ENCODE measurements around the gene RABAC1. TPM values are rescaled to one million over a fixed set of nuclear protein-coding genes. Genes with fewer than 3 reads are reported as not detected.

RABAC1 gene
- total RNA-seq, 1 donor from 2014 or later = 130 TPM

DNA sequence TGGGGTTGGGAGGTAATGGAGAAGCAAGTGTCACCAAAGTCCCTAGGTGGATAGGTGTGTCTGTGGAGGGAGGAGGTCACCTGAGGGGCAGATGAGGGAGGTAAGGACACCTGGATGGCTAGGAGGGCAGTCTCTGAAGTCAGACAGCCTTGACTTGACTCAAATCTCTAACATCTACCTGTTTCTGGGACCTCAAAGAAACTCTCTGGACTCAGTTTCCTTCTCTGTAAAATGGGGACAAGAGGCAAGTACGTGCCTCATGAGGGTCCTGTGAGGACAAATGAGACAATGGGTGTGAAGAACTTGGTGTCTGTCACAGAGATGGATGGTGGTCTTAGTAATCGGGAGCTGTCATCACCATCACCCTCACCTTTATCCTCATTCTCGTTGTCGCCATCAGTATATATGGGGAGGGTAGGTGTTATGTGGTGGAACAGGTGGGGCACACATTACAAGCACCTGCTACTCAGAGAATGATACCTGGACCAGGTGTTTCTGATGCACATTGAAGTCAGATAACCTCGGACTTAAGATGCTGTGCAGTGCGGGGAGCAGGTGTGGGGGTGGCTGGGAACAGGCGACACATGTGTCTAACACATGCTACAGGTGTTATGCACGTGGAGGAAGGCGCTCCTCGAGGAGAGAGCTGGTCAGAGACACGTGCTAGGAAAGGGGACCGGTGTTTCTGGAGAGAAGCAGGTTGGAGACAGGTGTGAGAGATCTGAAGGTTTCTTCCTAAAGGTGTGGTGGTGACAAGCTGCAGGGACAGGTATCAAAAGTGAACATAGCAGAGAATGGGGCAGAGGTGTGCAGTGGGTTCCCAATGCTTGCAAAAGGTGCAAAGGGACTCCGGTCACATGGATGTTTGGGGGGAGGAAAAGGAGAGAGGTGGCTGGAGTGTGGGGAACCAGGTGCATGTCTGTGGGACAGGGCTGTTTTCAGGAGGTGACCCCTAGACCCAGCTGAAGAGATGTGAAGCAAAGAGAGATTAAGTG, 34.7 kb downstream of the RABAC1 start:
- TF ChIP-seq, protein P1, sequence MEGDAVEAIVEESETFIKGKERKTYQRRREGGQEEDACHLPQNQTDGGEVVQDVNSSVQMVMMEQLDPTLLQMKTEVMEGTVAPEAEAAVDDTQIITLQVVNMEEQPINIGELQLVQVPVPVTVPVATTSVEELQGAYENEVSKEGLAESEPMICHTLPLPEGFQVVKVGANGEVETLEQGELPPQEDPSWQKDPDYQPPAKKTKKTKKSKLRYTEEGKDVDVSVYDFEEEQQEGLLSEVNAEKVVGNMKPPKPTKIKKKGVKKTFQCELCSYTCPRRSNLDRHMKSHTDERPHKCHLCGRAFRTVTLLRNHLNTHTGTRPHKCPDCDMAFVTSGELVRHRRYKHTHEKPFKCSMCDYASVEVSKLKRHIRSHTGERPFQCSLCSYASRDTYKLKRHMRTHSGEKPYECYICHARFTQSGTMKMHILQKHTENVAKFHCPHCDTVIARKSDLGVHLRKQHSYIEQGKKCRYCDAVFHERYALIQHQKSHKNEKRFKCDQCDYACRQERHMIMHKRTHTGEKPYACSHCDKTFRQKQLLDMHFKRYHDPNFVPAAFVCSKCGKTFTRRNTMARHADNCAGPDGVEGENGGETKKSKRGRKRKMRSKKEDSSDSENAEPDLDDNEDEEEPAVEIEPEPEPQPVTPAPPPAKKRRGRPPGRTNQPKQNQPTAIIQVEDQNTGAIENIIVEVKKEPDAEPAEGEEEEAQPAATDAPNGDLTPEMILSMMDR (IDR thresholded peaks at IDR 0.05; ENCODE audit: insufficient read depth, low read length, poor library complexity, severe bottlenecking) = no peak
- Histone ChIP-seq H3K4me3 (ENCODE audit: low read depth, low read length) (no peak overlapping the region), H3K36me3 (ENCODE audit: control insufficient read depth, insufficient read depth, low read length) (no peaks in the 10 kb centered on the region), H3K27me3 (ENCODE audit: control insufficient read depth, insufficient read depth, low read length) (peaks cover 87% of the 10 kb centered on the region)
- DNase-seq (ENCODE audit: low read depth) = no peak

DNA sequence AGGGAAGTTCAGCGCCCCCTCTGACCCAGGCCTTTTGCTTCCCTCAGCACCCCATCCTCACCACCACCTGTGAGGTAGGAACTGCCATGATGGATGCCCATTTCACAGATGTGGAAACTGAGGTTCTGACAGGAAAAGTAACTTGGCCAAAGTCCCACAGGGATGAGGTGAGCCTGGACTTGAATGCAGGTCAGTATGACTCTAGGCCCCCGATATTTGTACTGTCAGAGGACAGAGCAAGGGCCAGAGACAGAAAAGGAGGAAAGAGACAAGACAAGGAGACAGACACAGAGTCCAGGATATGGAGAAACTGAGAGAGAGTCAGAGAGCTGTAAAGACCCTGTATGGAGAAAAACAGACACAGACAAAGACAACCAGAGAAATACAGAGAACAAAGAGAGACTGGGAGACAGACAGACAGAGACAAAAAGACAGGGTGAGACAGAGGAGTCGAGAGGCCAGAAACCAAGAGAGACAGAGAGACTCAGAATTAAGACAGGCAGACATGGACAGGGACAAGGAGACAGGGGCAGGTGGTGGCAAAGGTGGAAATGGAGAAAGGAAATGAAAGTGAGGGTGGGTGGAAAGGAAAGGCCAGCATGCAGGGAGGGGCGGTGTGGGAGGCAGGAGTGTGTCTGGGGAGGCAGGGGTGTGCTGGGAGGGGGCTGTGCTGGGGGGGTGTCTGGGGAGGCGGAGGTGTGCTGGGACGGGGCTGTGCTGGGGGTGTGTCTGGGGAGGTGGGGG, 35.9 kb downstream of the RABAC1 start:
- DNase-seq (ENCODE audit: low read depth) = no peak
- no peak overlapping the region for H3K4me3 ChIP-seq (ENCODE audit: low read depth, low read length)
- H3K27me3 ChIP-seq (ENCODE audit: control insufficient read depth, insufficient read depth, low read length) = peaks cover 86% of the 10 kb centered on the region
- TF ChIP-seq, protein P1 (IDR thresholded peaks at IDR 0.05; ENCODE audit: insufficient read depth, low read length, poor library complexity, severe bottlenecking) = no peak
- H3K36me3 ChIP-seq (ENCODE audit: control insufficient read depth, insufficient read depth, low read length) = no peaks in the 10 kb centered on the region

DNA sequence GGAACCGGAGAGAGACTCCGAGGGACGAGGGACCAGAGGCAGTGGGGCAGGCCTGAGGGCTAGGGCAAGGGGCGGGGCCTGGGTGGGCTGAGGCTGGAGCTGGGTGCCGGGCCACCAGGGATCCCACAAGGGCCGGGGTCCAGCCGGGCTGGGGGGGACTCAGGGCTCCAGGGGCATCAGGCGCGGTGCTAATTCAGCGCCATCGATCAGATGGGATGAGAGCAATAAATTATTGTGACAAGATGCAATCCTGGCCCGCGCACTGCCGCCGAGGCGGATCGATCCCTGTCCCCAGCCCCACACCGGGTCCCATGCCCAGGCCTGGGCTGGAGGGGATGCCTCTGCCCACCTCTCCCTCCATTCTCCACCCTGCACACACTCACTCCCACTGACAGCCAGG, 36.5 kb downstream of the RABAC1 start:
- Histone ChIP-seq H3K4me3 (ENCODE audit: low read depth, low read length) (no peak overlapping the region), H3K36me3 (ENCODE audit: control insufficient read depth, insufficient read depth, low read length) (no peaks in the 10 kb centered on the region), H3K27me3 (ENCODE audit: control insufficient read depth, insufficient read depth, low read length) (peaks cover 88% of the 10 kb centered on the region)
- no peak for DNase-seq (ENCODE audit: low read depth)
- TF ChIP-seq, protein P1 (IDR thresholded peaks at IDR 0.05; ENCODE audit: insufficient read depth, low read length, poor library complexity, severe bottlenecking) = no peak

DNA sequence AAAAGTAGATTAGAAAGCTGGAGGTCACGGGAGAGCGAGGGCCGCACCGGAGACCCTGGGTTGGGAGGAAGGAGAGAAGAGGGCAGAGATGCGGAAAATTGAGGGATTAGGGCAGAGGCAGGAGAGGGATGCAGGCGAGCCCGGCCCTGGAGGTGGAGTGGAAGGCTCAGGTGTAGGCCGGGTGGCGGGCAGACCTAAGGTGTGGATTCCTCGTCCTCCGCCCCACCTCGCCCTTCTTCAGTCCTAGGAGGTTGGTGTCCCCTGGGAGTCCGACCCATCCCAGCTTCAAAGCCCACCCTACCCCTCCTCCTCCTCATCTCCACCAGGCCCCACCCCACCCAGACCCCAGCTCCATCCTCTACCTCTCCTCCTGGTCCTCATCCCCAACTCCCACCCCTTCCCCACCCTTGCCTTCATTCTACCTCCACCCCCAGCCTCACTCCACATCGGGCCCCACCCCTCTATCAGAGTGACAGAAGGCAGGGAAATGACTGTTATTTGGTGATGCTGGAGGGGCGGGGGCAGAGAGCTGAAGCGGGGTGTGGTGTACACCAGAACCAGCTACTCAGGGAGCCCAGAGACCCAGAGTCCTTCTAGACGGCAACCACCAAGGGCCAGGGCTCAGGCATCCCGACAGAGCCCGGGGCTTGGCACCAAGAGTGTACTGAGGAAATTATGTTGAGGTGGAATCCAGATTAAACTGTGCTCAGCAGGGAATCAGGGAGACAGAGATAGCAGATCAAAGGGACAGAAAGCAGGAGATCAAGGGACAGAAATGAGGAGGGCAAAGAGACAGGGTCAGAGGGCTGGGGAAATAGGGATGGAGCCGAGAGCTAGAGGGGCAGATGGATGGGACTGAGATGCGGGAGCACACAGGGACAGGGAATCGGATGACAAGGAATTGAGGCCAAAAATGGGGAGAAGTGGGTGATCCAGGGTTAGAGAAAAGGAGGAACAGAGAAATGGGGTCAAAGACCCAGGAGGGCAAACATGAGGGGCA, 37.2 kb downstream of the RABAC1 start:
- DNase-seq (ENCODE audit: low read depth) = no peak
- TF ChIP-seq, protein P1 (IDR thresholded peaks at IDR 0.05; ENCODE audit: insufficient read depth, low read length, poor library complexity, severe bottlenecking) = no peak
- H3K27me3 ChIP-seq (ENCODE audit: control insufficient read depth, insufficient read depth, low read length) = peaks cover 88% of the 10 kb centered on the region
- no peak overlapping the region for H3K4me3 ChIP-seq (ENCODE audit: low read depth, low read length)
- no peaks in the 10 kb centered on the region for H3K36me3 ChIP-seq (ENCODE audit: control insufficient read depth, insufficient read depth, low read length)

DNA sequence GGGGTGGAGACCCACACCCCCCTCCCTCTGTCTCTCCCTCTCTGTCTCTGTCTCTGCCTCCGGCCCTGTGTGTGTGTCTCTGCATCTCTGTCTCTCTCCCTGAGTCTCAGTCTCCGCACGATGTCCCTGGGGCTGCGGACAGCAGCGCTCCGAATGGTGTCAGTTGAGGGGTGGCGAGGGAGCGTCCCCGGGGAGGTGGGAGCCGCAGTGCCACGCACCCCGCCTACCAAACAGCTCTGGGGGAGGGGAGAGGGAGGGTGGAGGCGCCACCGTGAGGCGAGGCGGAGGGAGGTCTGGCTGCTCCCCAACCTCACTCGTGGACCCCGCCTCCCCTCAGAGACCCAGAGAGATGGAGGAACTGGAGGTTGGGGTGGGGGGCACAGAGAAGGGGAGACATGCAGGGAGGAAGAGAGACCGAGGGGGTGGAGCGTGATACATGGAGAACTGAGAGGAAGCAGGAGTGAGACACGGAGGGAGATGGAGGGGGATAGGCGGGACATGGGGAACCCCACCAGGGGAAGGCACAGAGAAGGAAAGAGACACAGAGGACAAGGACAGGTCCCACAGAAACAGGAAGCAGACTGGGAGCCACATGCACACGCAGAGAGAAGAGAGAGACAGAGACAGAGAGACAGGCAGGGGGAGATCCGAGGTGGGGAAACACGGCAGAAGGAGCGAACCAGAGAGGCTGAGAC, 38.1 kb downstream of the RABAC1 start:
- TF ChIP-seq, protein P1 (IDR thresholded peaks at IDR 0.05; ENCODE audit: insufficient read depth, low read length, poor library complexity, severe bottlenecking) = no peak
- DNase-seq (ENCODE audit: low read depth) = no peak
- Histone ChIP-seq H3K36me3 (ENCODE audit: control insufficient read depth, insufficient read depth, low read length) (no peaks in the 10 kb centered on the region), H3K27me3 (ENCODE audit: control insufficient read depth, insufficient read depth, low read length) (peaks cover 88% of the 10 kb centered on the region), H3K4me3 (ENCODE audit: low read depth, low read length) (no peak overlapping the region)

Data from kidney epithelial cell (primary cell).